Endodermal cell (in vitro differentiated cells): Measurements from ENCODE around the gene DEPP1. TPM values are rescaled to one million over a fixed set of nuclear protein-coding genes. Genes with fewer than 3 reads are reported as not detected.

Experiments
- DNase-seq: peaks from one replicate; pipeline ENCODE4 v3.0.0-alpha.2; 2017
- H3K27ac ChIP-seq: 2 replicates; pipeline ENCODE4 v1.5.1; 2013; ENCODE audit warnings: mild to moderate bottlenecking, low read depth, low read length, moderate library complexity
- H3K27me3 ChIP-seq: 2 replicates; pipeline ENCODE4 v1.6.1; 2013; ENCODE audit warnings: mild to moderate bottlenecking, low read length, moderate library complexity; ENCODE audit not compliant: insufficient read depth, control insufficient read depth, poor library complexity, severe bottlenecking
- H3K36me3 ChIP-seq: 2 replicates; pipeline ENCODE4 v1.7.0; 2013; ENCODE audit warnings: mild to moderate bottlenecking, low read length, moderate library complexity; ENCODE audit not compliant: control insufficient read depth, insufficient read depth
- H3K4me1 ChIP-seq: one replicate; pipeline ENCODE4 v1.7.0; 2013; ENCODE audit warnings: low read length; ENCODE audit not compliant: control insufficient read depth, insufficient read depth
- H3K4me3 ChIP-seq: 2 replicates; pipeline ENCODE4 v1.5.1; 2013; ENCODE audit warnings: mild to moderate bottlenecking, low read length, moderate library complexity
- H3K9ac ChIP-seq: 2 replicates; pipeline ENCODE4 v1.6.1; 2013; ENCODE audit warnings: mild to moderate bottlenecking, low read length, moderate library complexity; ENCODE audit not compliant: poor library complexity, severe bottlenecking; ENCODE audit errors: extremely low read depth
- H3K9me3 ChIP-seq: 2 replicates; pipeline ENCODE4 v1.6.1; 2013; ENCODE audit warnings: mild to moderate bottlenecking, low read length, moderate library complexity; ENCODE audit not compliant: control insufficient read depth
- H3K27ac Mint-ChIP-seq: 2 replicates; pipeline ENCODE4 v1.8.0; 2020; ENCODE audit warnings: mixed read lengths
- H3K27me3 Mint-ChIP-seq: 2 replicates; pipeline ENCODE4 v1.8.0; 2021; ENCODE audit warnings: mild to moderate bottlenecking, mixed read lengths; ENCODE audit not compliant: insufficient read depth
- H3K36me3 Mint-ChIP-seq: 2 replicates; pipeline ENCODE4 v1.8.0; 2020; ENCODE audit warnings: low read depth, mixed read lengths
- H3K4me1 Mint-ChIP-seq: 2 replicates; pipeline ENCODE4 v1.8.0; 2020; ENCODE audit warnings: mixed read lengths
- H3K4me3 Mint-ChIP-seq: 2 replicates; pipeline ENCODE4 v1.8.0; 2020; ENCODE audit warnings: mild to moderate bottlenecking, moderate library complexity, mixed read lengths
- H3K9me3 Mint-ChIP-seq: 2 replicates; pipeline ENCODE4 v1.8.0; 2020; ENCODE audit warnings: mild to moderate bottlenecking, mixed read lengths
- CTCF ChIP-seq: fragments of 200-600 bp; sonication (generic); conservative IDR thresholded peaks from 2 replicates; pipeline ENCODE4 v1.5.0; 2021; ENCODE audit warnings: antibody characterized with exemption, mild to moderate bottlenecking
- WGBS, 2 experiments: methylation state at CpG; one replicate each; pipeline versions ENCODE4 v1.1.5 to v1.1.7; 2013; ENCODE audit warnings: missing lambda C conversion rate in 2 of 2, mixed read lengths in 1 of 2; ENCODE audit not compliant: insufficient coverage in 1 of 2, insufficient read length in 1 of 2; 5-methylcytosine and 5-hydroxymethylcytosine counted together
- total RNA-seq, 2 donors: library from RNA; stranded (reverse); fragmentation: NEBNext Ultra II Directional in 1 of 2; extraction: Animal tissue kit (Norgen Biotek cat#: 25700) in 1 of 2; gene quantifications; 2 replicates in 1 of 2; 3 replicates in 1 of 2; pipeline ENCODE4 v1.2.1, GENCODE V29; 2021

Gene DEPP1
- total RNA-seq, 2 donors from 2014 or later: 1.3 to 2.6 TPM

GRCh38 chr10:44931621-44932516, 46.7 kb downstream of the DEPP1 start:
- H3K27me3 Mint-ChIP-seq: peaks cover 22% of the 10 kb centered on the region
- H3K27me3 ChIP-seq: peaks cover 4% of the 10 kb centered on the region
- no peak for DNase-seq
- H3K36me3 ChIP-seq: no peaks in the 10 kb centered on the region
- peaks cover 11% of the 10 kb centered on the region for H3K4me1 Mint-ChIP-seq
- no peak overlapping the region for H3K27ac ChIP-seq
- no peaks in the 10 kb centered on the region for H3K4me1 ChIP-seq
- no peak for TF ChIP-seq CTCF
- no peaks in the 10 kb centered on the region for H3K9me3 Mint-ChIP-seq
- 77 to 83% methylated on average over 3 to 10 of the region's 10 CpGs for WGBS, 2 experiments
- no peak overlapping the region for H3K4me3 Mint-ChIP-seq
- H3K4me3 ChIP-seq: no peak overlapping the region
- H3K36me3 Mint-ChIP-seq: no peaks in the 10 kb centered on the region
- no peak overlapping the region for H3K9ac ChIP-seq
- no peaks in the 10 kb centered on the region for H3K9me3 ChIP-seq
- H3K27ac Mint-ChIP-seq: no peak overlapping the region

GRCh38 chr10:44930904-44931620, 47.5 kb downstream of the DEPP1 start:
- H3K9me3 ChIP-seq: no peaks in the 10 kb centered on the region
- DNase-seq: no peak
- no peak overlapping the region for H3K27ac Mint-ChIP-seq
- H3K27me3 ChIP-seq: peaks cover 4% of the 10 kb centered on the region
- peaks cover 5% of the 10 kb centered on the region for H3K4me1 Mint-ChIP-seq
- H3K36me3 Mint-ChIP-seq: no peaks in the 10 kb centered on the region
- no peak overlapping the region for H3K27ac ChIP-seq
- no peak overlapping the region for H3K9ac ChIP-seq
- no peak overlapping the region for H3K4me3 ChIP-seq
- H3K9me3 Mint-ChIP-seq: no peaks in the 10 kb centered on the region
- H3K4me1 ChIP-seq: no peaks in the 10 kb centered on the region
- peaks cover 22% of the 10 kb centered on the region for H3K27me3 Mint-ChIP-seq
- H3K36me3 ChIP-seq: no peaks in the 10 kb centered on the region
- TF ChIP-seq CTCF: no peak
- WGBS, 2 experiments: 90 to 93% methylated on average over 3 to 4 of the region's 4 CpGs
- no peak overlapping the region for H3K4me3 Mint-ChIP-seq

- H3K36me3 Mint-ChIP-seq: no peaks in the 10 kb centered on the region
- no peak overlapping the region for H3K4me3 Mint-ChIP-seq
Measured at GRCh38 chr10:44929356-44930255, 49.0 kb downstream of the DEPP1 start.

More at GRCh38 chr10:44929356-44930255, 49.0 kb downstream of the DEPP1 start:
- no peaks in the 10 kb centered on the region for H3K9me3 ChIP-seq
- H3K27me3 ChIP-seq: peaks cover 4% of the 10 kb centered on the region
- no peak overlapping the region for H3K27ac ChIP-seq
- 83 to 93% methylated on average over 5 to 8 of the region's 8 CpGs for WGBS, 2 experiments
- H3K9ac ChIP-seq: no peak overlapping the region
- H3K27me3 Mint-ChIP-seq: peaks cover 17% of the 10 kb centered on the region
- no peak for TF ChIP-seq CTCF
- no peaks in the 10 kb centered on the region for H3K36me3 ChIP-seq
- no peaks in the 10 kb centered on the region for H3K4me1 ChIP-seq
- H3K4me1 Mint-ChIP-seq: no peaks in the 10 kb centered on the region
- no peak overlapping the region for H3K4me3 ChIP-seq
- DNase-seq: peak; percentile 18
- no peak overlapping the region for H3K27ac Mint-ChIP-seq
- H3K9me3 Mint-ChIP-seq: no peaks in the 10 kb centered on the region
